ENCODE measurements around the gene ZNF30. TPM values are rescaled to one million over a fixed set of nuclear protein-coding genes. Genes with fewer than 3 reads are reported as not detected.

ZNF30 gene
- total RNA-seq (2014; rRNA removed; shearing (Covaris generic)) (1.5 and 2.2 TPM in 2 replicates), polyA plus RNA-seq (2016; fragmentation: Nextera tagmentation; extraction: Ambion mirVana) (1.7 and 2.2 TPM in 2 replicates)

DNA sequence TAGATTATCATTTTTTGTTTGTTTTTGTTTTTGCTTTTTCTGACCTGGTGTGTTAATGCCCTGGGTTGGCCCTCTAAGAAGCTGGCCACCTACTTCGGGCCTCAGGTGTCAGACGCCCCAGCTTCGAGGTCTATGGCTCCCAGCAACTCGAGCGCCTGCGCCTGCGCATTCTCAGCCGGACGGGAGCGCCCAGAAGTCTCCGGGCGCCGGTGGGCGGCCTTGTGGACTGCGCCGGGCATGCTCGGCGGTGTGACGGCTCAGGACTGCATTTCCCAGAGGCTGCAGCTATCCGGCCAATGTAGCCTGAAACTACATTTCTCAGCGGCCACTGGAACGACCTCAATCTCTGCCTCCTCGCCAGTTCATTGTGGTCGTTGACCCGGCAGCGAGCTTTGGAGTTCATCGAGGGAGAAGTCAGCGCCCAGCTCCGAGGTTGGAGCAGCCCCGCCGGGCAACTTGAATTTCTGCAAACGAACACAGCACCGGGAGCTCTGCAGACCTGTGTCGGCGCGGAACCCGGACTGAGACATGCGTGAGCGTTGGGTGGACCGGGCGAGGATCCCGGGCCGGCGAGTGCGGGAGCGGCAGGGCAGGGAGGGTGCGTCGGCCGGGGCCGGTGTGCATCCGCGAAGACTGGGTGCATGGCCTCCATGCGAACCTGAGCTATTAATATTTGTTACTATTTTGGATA lies at the start of gene ZNF30:
TSS of gene ZNF30 (plus strand) at position 219 of the 691 bp plus-strand sequence. CDS start 3,045 bp downstream, outside the sequence.
- Histone ChIP-seq H3K27ac (peak within 1 kb of the TSS; percentile 52), H3K9me3 (ENCODE audit: low read depth) (no peaks in the 10 kb centered on the region), H3K4me2 (ENCODE audit: unreplicated experiment) (peak within 1 kb of the TSS; percentile 97), H3K9me2 (ENCODE audit: insufficient read depth) (no peaks in the 10 kb centered on the region), H3K36me3 (ENCODE audit: low read depth) (no peaks in the 10 kb centered on the region), H3F3A (ENCODE audit: insufficient read depth) (peaks cover 11% of the 10 kb centered on the region; the same call in 1 of the 2 replicates), H4K20me1 (ENCODE audit: insufficient read depth) (no peaks in the 10 kb centered on the region), H3K4me1 (ENCODE audit: insufficient read depth) (peaks cover 6% of the 10 kb centered on the region; the same call in 1 of the 2 replicates), H3K27me3 (replicated peaks; ENCODE audit: insufficient read depth) (no peaks in the 10 kb centered on the region), H3K9ac (peak within 1 kb of the TSS; percentile 76), H3K4me3 (peak within 1 kb of the TSS; percentile 86), H2AFZ (peak within 1 kb of the TSS; percentile 97), H3K79me2 (ENCODE audit: insufficient read depth) (peaks cover 15% of the 10 kb centered on the region)
- DNase-seq, result peak; percentile 97
- 1% methylated on average over 49 to 53 of the region's 53 CpGs for WGBS, 2 experiments (ENCODE audit: low coverage in 1 of 2, low lambda C conversion rate in 2 of 2, missing lambda C conversion rate in 2 of 2)
- in situ Hi-C loops (cut with MboI), result no loop called here
- TF ChIP-seq EZH2 (IDR thresholded peaks at IDR 0.05; ENCODE audit: insufficient read depth, poor library complexity, severe bottlenecking) (no peak), EZH2phosphoT487 (IDR thresholded peaks at IDR 0.05; ENCODE audit: insufficient read depth, low read depth) (no peak)

DNA sequence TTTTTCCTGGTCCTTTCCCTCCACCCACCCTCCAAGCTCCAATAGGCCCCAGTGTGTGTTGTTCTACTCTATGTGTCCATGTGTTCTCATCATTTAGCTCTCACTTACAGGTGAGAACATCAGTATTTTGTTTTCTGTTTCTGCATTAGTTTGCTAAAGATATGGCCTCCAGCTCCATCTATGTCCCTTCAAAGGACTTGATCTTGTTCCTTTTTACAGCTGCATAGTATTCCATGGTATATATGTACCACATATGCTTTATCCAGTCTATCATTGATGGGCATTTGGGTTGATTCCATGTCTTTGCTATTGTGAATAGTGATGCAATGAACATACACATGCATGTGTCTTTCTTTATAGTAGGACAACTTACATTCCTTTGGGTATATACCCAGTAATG lies 47.1 kb upstream of the ZNF30 start:
- TF ChIP-seq EZH2phosphoT487 (IDR thresholded peaks at IDR 0.05; ENCODE audit: insufficient read depth, low read depth) (no peak), EZH2 (IDR thresholded peaks at IDR 0.05; ENCODE audit: insufficient read depth, poor library complexity, severe bottlenecking) (no peak)
- H2AFZ ChIP-seq, result no peak overlapping the region
- no peaks in the 10 kb centered on the region for H3K27me3 ChIP-seq (replicated peaks; ENCODE audit: insufficient read depth)
- no peak overlapping the region for H3K27ac ChIP-seq
- H3K79me2 ChIP-seq (ENCODE audit: insufficient read depth), result no peaks in the 10 kb centered on the region
- H3K9me3 ChIP-seq (ENCODE audit: low read depth), result no peaks in the 10 kb centered on the region
- H3K4me3 ChIP-seq, result no peak overlapping the region
- H3K9me2 ChIP-seq (ENCODE audit: insufficient read depth), result no peaks in the 10 kb centered on the region
- no peak overlapping the region for H3K4me2 ChIP-seq (ENCODE audit: unreplicated experiment)
- no peaks in the 10 kb centered on the region for H4K20me1 ChIP-seq (ENCODE audit: insufficient read depth)
- no peak for DNase-seq
- no peak overlapping the region for H3K9ac ChIP-seq
- H3F3A ChIP-seq (ENCODE audit: insufficient read depth), result no peaks in the 10 kb centered on the region
- in situ Hi-C loops (cut with MboI), result no loop called here
- no peaks in the 10 kb centered on the region for H3K4me1 ChIP-seq (ENCODE audit: insufficient read depth)
- no peaks in the 10 kb centered on the region for H3K36me3 ChIP-seq (ENCODE audit: low read depth)

DNA sequence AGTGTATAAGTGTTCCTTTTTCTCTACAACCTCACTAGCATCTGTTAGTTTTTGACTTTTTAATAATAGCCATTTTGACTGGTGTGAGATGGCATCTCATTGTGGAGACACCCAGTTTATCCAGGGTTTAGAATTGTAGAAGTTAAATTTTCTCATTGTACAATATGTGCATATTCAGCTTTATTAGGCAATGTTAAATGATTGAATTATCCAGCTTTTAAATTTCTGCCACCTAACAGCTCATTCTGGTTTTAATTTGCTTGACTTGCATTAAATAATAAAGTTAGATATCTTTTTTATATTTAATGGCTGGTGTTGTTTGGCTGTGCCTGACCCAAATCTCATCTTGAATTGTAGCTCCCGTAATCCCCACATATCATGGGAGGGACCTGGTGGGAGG lies 46.7 kb upstream of the ZNF30 start:
- Histone ChIP-seq H4K20me1 (ENCODE audit: insufficient read depth) (no peaks in the 10 kb centered on the region), H3K4me1 (ENCODE audit: insufficient read depth) (no peaks in the 10 kb centered on the region), H2AFZ (no peak overlapping the region), H3K9ac (no peak overlapping the region), H3K4me2 (ENCODE audit: unreplicated experiment) (no peak overlapping the region), H3F3A (ENCODE audit: insufficient read depth) (no peaks in the 10 kb centered on the region), H3K36me3 (ENCODE audit: low read depth) (no peaks in the 10 kb centered on the region), H3K9me3 (ENCODE audit: low read depth) (no peaks in the 10 kb centered on the region), H3K27me3 (replicated peaks; ENCODE audit: insufficient read depth) (no peaks in the 10 kb centered on the region), H3K9me2 (ENCODE audit: insufficient read depth) (no peaks in the 10 kb centered on the region), H3K79me2 (ENCODE audit: insufficient read depth) (no peaks in the 10 kb centered on the region), H3K4me3 (no peak overlapping the region), H3K27ac (no peak overlapping the region)
- no peak for DNase-seq
- 26 to 27% methylated on average over 1 of the region's 1 CpG for WGBS, 2 experiments (ENCODE audit: low coverage in 1 of 2, low lambda C conversion rate in 2 of 2, missing lambda C conversion rate in 2 of 2)
- in situ Hi-C loops (cut with MboI), result no loop called here
- TF ChIP-seq EZH2 (IDR thresholded peaks at IDR 0.05; ENCODE audit: insufficient read depth, poor library complexity, severe bottlenecking), result no peak
- TF ChIP-seq EZH2phosphoT487 (IDR thresholded peaks at IDR 0.05; ENCODE audit: insufficient read depth, low read depth), result no peak

DNA sequence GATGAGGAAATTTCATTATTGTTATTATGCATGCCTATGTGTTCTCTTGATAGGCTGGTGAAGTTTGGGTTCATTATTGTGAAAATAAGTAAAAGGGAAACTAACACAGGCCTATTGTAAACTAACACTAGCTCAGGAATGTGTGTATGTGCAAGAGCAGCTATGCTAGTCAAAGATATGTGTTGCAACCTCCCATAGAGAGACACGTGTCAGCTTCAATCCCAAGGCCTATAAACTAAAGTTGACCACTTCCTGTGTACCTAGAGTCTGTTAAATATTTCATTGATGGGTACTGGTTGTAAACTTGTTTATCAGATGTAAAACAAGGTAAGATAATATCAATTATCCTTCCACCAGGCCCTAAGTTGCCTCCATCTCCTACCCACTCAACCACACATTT lies 44.7 kb upstream of the ZNF30 start:
- in situ Hi-C loops (cut with MboI), result no loop called here
- DNase-seq, result no peak
- Histone ChIP-seq H3K36me3 (ENCODE audit: low read depth) (no peaks in the 10 kb centered on the region), H3K27me3 (replicated peaks; ENCODE audit: insufficient read depth) (no peaks in the 10 kb centered on the region), H3K9ac (no peak overlapping the region), H3K79me2 (ENCODE audit: insufficient read depth) (no peaks in the 10 kb centered on the region), H3K4me3 (no peak overlapping the region), H3F3A (ENCODE audit: insufficient read depth) (no peaks in the 10 kb centered on the region), H3K4me1 (ENCODE audit: insufficient read depth) (no peaks in the 10 kb centered on the region), H2AFZ (no peak overlapping the region), H3K9me3 (ENCODE audit: low read depth) (no peaks in the 10 kb centered on the region), H4K20me1 (ENCODE audit: insufficient read depth) (no peaks in the 10 kb centered on the region), H3K9me2 (ENCODE audit: insufficient read depth) (no peaks in the 10 kb centered on the region), H3K4me2 (ENCODE audit: unreplicated experiment) (no peak overlapping the region), H3K27ac (no peak overlapping the region)
- TF ChIP-seq EZH2phosphoT487 (IDR thresholded peaks at IDR 0.05; ENCODE audit: insufficient read depth, low read depth), result no peak
- TF ChIP-seq EZH2 (IDR thresholded peaks at IDR 0.05; ENCODE audit: insufficient read depth, poor library complexity, severe bottlenecking), result no peak
- 15 to 17% methylated on average over 1 of the region's 1 CpG for whole genome bisulfite sequencing, 2 experiments (ENCODE audit: low coverage in 1 of 2, low lambda C conversion rate in 2 of 2, missing lambda C conversion rate in 2 of 2)

All from GM23248 (cell line).